ENCODE results near the gene SYNPR.

GRCh38 chr3:63328365-63328764, 50.3 kb downstream of the SYNPR start:
- TF ChIP-seq POLR2A (IDR thresholded peaks at IDR 0.05; ENCODE audit: low read length) (no peak), GATA1 (IDR thresholded peaks at IDR 0.05; ENCODE audit: low read depth, low read length) (no peak)

Data from erythroblast (primary cell).